ENCODE measurements around the gene TBC1D19.
"Not testable (repeated sequence)": the region's sequence is repeated elsewhere in the genome, so short reads cannot be mapped to it uniquely, and the experiment has no call there.

Gene TBC1D19

DNA sequence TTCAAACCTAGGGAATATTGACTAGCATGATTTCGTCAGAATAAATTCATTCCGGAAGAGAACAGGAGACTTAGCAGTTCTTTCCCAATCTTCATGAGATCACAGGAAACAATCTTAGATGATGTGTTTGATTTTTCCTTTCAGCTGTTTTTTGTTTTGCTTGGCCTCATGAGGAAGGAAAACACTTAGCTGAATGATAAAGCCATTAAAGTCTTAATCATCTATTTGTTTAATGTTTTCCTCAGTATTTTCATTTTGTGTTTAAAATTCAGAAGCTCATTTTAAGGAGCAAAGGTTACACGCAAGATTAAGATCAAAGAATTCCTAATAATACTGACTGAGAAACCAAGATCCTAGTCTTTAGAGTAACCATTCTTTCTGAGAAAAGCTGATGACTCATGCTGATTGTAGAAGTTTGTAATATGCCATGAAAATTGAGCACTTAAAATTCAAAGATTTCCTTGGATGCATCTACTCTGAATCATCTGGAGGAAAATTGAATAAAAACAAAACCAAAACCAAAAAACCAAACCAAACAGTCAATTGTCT, 15.4 kb upstream of the TBC1D19 start:
- no peak overlapping the region for H3K27ac ChIP-seq

DNA sequence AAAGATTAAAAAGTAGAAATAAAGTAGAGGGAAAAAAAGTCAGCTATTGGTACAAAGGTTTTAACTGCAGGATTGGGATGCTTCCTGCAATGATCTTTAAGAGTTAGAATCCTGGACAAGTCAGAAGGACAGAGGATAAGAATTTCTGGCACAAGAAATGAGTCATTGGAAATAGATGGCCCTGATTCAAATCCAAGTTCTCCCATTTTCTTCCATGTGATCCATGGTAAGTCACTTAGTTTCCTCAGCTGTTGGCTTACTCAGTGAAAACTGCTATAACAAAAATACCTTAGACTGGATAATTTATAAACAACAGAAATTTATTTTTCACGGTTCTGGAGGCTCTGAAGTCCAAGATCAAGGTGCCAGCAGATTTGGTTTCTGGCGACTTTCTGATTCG, 13.3 kb upstream of the TBC1D19 start:
- TF ChIP-seq, protein P1, sequence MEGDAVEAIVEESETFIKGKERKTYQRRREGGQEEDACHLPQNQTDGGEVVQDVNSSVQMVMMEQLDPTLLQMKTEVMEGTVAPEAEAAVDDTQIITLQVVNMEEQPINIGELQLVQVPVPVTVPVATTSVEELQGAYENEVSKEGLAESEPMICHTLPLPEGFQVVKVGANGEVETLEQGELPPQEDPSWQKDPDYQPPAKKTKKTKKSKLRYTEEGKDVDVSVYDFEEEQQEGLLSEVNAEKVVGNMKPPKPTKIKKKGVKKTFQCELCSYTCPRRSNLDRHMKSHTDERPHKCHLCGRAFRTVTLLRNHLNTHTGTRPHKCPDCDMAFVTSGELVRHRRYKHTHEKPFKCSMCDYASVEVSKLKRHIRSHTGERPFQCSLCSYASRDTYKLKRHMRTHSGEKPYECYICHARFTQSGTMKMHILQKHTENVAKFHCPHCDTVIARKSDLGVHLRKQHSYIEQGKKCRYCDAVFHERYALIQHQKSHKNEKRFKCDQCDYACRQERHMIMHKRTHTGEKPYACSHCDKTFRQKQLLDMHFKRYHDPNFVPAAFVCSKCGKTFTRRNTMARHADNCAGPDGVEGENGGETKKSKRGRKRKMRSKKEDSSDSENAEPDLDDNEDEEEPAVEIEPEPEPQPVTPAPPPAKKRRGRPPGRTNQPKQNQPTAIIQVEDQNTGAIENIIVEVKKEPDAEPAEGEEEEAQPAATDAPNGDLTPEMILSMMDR (conservative IDR thresholded peaks at IDR 0.05): no peak
- no peak overlapping the region for H3K27ac ChIP-seq

More for the DNA sequence above, 15.4 kb upstream of the TBC1D19 start:
- TF ChIP-seq, protein P1 (conservative IDR thresholded peaks at IDR 0.05): no peak

DNA sequence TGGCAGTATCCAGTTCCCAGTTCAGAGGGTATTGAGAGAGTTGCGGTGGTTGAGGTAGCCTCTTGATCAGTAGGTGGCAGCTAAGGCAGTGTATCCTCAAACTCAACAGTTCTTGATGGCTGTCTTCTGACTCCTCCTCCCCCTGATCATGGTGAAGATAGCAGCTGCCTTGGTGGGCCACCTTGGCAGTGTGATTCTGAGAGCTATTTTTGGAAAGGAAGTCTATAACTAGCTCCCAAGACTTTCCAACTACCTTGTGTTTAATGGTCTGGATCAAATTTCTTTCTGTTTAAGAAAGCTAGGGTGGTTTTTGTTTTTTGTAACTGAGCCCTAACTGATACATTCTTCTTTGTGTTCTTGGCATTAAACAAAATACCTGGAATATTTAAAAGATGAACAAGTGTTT, 10.5 kb upstream of the TBC1D19 start:
- TF ChIP-seq, protein P1 (conservative IDR thresholded peaks at IDR 0.05): no peak
- no peak overlapping the region for H3K27ac ChIP-seq

DNA sequence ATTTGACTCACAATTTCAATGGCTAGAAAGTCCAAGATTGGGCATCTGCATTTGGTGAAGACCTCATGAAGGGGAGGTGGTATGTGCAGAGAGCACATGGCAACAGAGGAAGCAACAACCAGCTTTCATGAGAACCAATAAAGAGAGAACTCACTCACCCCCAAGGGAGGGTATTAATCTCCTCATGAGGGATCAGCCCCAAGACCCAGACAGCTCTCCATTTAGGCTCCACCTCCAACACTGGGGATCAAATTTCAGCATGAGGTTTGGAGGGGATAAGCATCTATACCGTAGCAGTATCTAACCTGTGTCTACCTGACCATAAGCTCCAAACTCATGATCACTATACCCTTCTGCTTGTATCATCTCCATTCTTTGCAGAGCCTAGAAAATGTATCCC, 9.3 kb upstream of the TBC1D19 start:
- H3K27ac ChIP-seq: no peak overlapping the region
- TF ChIP-seq, protein P1 (conservative IDR thresholded peaks at IDR 0.05): no peak

DNA sequence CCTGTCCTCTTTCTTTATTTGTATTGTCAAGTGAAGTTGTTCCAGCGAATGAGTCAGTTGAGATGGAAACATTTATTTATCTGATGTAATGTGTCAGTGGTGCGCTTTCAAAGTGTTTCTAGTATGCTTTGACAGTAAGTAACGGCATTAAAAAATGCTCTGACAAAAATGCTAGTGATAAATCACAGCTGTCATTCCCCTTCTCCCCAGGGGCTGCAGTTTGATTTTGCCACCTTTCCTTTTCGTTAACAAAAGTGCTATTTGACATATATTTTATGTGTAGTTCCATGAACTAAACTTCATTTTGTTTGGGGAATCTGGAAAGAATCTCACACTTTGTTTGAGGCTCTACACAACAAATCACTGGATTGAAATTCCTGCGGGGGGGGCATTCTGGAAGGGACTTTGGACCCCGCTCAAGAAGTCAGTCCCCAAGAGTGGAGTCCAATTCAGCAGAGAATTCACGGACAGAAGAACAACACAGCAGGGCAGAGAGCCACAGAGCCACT, 7.6 kb upstream of the TBC1D19 start:
- TF ChIP-seq, protein P1 (conservative IDR thresholded peaks at IDR 0.05): no peak
- no peak overlapping the region for H3K27ac ChIP-seq

DNA sequence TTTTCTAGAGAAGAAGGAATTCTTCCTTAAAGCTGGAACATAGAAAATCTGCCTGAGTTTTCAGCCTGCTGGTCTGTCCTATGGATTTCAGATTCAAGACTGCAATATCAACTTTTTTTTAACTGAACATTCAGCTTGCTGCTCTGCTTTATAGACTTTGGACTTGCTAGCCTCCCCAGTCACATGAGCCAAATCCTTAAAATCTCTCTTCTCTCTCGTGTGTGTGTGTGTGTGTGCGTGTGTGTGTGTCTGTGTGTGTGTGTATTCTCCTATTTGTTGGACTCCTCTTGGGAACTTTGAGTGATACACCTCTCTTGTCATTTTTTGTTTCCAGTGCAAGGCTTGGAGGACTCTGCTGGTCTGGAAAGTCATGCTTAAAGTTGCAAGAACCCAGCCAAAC, 6.8 kb upstream of the TBC1D19 start:
- TF ChIP-seq, protein P1 (conservative IDR thresholded peaks at IDR 0.05): no peak
- no peak overlapping the region for H3K27ac ChIP-seq

DNA sequence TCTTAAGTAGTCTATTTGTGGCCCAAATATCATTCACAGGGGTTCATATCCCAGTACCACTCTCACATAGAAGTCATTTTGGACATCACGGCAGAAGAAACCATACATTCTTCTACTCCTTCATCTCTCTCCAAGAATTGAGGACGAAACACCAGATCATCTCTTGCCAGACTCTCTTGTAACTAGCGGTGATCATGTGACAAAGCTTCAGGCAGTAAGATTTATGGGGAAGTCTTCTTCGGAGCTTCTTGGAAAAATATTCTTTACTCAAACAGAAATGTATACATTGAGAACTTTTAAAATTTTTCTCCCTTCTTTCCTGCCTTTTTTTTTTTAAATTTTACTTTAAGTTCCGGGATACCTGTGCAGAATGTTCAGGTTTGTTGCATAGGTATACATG, 4.7 kb upstream of the TBC1D19 start:
- no peak overlapping the region for H3K27ac ChIP-seq

DNA sequence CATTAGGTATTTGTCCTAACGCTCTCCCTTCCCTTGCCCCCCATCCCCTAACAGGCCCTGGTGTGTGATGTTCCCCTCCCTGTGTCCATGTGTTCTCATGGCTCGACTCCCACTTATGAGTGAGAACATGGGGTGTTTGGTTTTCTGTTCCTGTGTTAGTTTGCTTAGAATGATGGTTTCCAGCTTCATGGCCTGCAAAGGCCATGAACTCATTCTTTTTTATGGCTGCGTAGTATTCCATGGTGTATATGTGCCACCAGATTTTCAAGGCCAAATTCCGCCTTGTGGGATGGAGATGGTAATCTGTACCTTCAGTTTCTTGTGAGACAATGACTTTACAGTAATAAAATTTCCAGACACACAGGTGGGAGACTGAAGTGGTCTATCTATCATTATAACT, 2.5 kb upstream of the TBC1D19 start:
- not testable (repeated sequence) for H3K27ac ChIP-seq

More for the DNA sequence above, 4.7 kb upstream of the TBC1D19 start:
- TF ChIP-seq, protein P1 (conservative IDR thresholded peaks at IDR 0.05): no peak
